ENCODE measurements around the gene F8A3. TPM values are rescaled to one million over a fixed set of nuclear protein-coding genes. Genes with fewer than 3 reads are reported as not detected.
A peak's percentile ranks its signal among the peaks of the same experiment; 100 is the strongest.
"Not testable (repeated sequence)": the region's sequence is repeated elsewhere in the genome, so short reads cannot be mapped to it uniquely, and the experiment has no call there.

F8A3 gene
- total RNA-seq (10 to 100 TPM in 2 of 5 donors, 1 to 10 TPM in 2, not detected in 1; 1.6 to 17.0 (median 11.1) TPM), total RNA-seq (0 to 0.13 (median 0) reads per million in 29 experiments)
- total RNA-seq (2013), result 8.8 TPM

- DNase-seq; H3K4me1 ChIP-seq (ENCODE audit: control insufficient read depth in 1 of 2, extremely low read depth in 1 of 2, insufficient read depth in 2 of 2, low read length in 2 of 2); H3K4me3 ChIP-seq (ENCODE audit: control insufficient read depth in 1 of 2, extremely low read depth in 1 of 2, low read length in 1 of 2); H3K4me1 Mint-ChIP-seq; H3K4me3 Mint-ChIP-seq; H3K27me3 Mint-ChIP-seq; H3K36me3 ChIP-seq (ENCODE audit: control insufficient read depth in 2 of 2, extremely low read depth in 1 of 2, insufficient read depth in 1 of 2, low read length in 1 of 2); H3K9me3 Mint-ChIP-seq; H3K27ac ChIP-seq (ENCODE audit: low read length); H3K9me3 ChIP-seq; H3K36me3 Mint-ChIP-seq; CTCF ChIA-PET; H3K27me3 ChIP-seq (replicated peaks in 1 of 2; ENCODE audit: control insufficient read depth in 2 of 2, extremely low read depth in 1 of 2, insufficient read depth in 2 of 2, low read length in 1 of 2); POLR2A ChIA-PET; H3K27ac Mint-ChIP-seq: not testable (repeated sequence)
- peak; percentile 79 to 83 (median 81) for ATAC-seq (replicated peaks in 1 of 4)
- no CpG with 5 or more reads among the region's 51 CpGs for WGBS (ENCODE audit: insufficient coverage)
These were observed at the start of gene F8A3 for GRCh38 chrX:155458471-155458870. Gene F8A3, minus strand, starts transcription at chrX:155458620. Its CDS starts 20 bp downstream, at chrX:155458600.

- Histone ChIP-seq H3K4me1 (ENCODE audit: control insufficient read depth in 1 of 2, extremely low read depth in 1 of 2, insufficient read depth in 2 of 2, low read length in 2 of 2) (no peaks in the 10 kb centered on the region), H3K36me3 (ENCODE audit: control insufficient read depth in 2 of 2, extremely low read depth in 1 of 2, insufficient read depth in 1 of 2, low read length in 1 of 2) (peaks cover 0 to 4% of the 10 kb centered on the region in 2 donors), H3K4me3 (ENCODE audit: control insufficient read depth in 1 of 2, extremely low read depth in 1 of 2, low read length in 1 of 2) (no peak overlapping the region), H3K9me3 (no peaks in the 10 kb centered on the region), H3K27ac (ENCODE audit: low read length) (no peak overlapping the region), H3K27me3 (replicated peaks in 1 of 2; ENCODE audit: control insufficient read depth in 2 of 2, extremely low read depth in 1 of 2, insufficient read depth in 2 of 2, low read length in 1 of 2) (no peaks in the 10 kb centered on the region)
- Mint-ChIP-seq H3K4me3 (no peak overlapping the region), H3K4me1 (no peaks in the 10 kb centered on the region), H3K27me3 (no peaks in the 10 kb centered on the region), H3K36me3 (peaks cover 34% of the 10 kb centered on the region), H3K9me3 (no peaks in the 10 kb centered on the region), H3K27ac (no peak overlapping the region)
- no peak for DNase-seq
- CTCF ChIA-PET, result no interaction called here
- no peak for ATAC-seq (replicated peaks in 1 of 4)
- POLR2A ChIA-PET, result no interaction called here
These were observed 46.9 kb upstream of the F8A3 start for GRCh38 chrX:155505296-155505695.

- H3K27ac Mint-ChIP-seq; H3K9me3 ChIP-seq; H3K4me3 Mint-ChIP-seq; H3K4me1 Mint-ChIP-seq; H3K9me3 Mint-ChIP-seq; H3K4me3 ChIP-seq (ENCODE audit: control insufficient read depth in 1 of 2, extremely low read depth in 1 of 2, low read length in 1 of 2); H3K4me1 ChIP-seq (ENCODE audit: control insufficient read depth in 1 of 2, extremely low read depth in 1 of 2, insufficient read depth in 2 of 2, low read length in 2 of 2); ATAC-seq (replicated peaks in 1 of 4); H3K27ac ChIP-seq (ENCODE audit: low read length); H3K36me3 ChIP-seq (ENCODE audit: control insufficient read depth in 2 of 2, extremely low read depth in 1 of 2, insufficient read depth in 1 of 2, low read length in 1 of 2); H3K27me3 ChIP-seq (replicated peaks in 1 of 2; ENCODE audit: control insufficient read depth in 2 of 2, extremely low read depth in 1 of 2, insufficient read depth in 2 of 2, low read length in 1 of 2); CTCF ChIA-PET; H3K36me3 Mint-ChIP-seq; H3K27me3 Mint-ChIP-seq; DNase-seq; POLR2A ChIA-PET: not testable (repeated sequence)
- WGBS (ENCODE audit: insufficient coverage), result no CpG with 5 or more reads among the region's 2 CpGs
These were observed 36.7 kb upstream of the F8A3 start for GRCh38 chrX:155495134-155495533.

DNA sequence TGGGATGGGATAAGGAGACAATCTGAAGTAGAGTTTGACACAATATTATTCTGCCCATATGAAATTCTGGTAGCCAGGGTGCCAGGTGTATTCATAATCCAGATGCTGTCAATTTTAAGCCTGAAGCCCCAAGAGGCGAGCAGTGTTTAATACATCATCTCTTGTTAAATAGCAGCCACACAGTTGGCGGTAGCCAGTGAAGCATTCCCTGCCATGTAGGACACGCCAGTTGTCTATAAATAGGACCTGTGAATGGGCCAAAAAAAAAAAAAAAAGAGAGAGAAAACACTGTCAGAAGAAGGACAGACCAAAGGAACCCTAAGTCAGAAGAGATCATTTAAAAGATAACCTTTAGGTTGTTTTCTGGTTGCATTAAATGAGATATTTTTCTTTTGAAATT lies 33.0 kb upstream of the F8A3 start:
- H3K4me3 ChIP-seq (ENCODE audit: control insufficient read depth in 1 of 2, extremely low read depth in 1 of 2, low read length in 1 of 2); DNase-seq; CTCF ChIA-PET; H3K4me1 Mint-ChIP-seq; H3K36me3 Mint-ChIP-seq; H3K27me3 Mint-ChIP-seq; H3K4me3 Mint-ChIP-seq; ATAC-seq (replicated peaks in 1 of 4); POLR2A ChIA-PET; H3K4me1 ChIP-seq (ENCODE audit: control insufficient read depth in 1 of 2, extremely low read depth in 1 of 2, insufficient read depth in 2 of 2, low read length in 2 of 2); H3K9me3 Mint-ChIP-seq; H3K36me3 ChIP-seq (ENCODE audit: control insufficient read depth in 2 of 2, extremely low read depth in 1 of 2, insufficient read depth in 1 of 2, low read length in 1 of 2); H3K27me3 ChIP-seq (replicated peaks in 1 of 2; ENCODE audit: control insufficient read depth in 2 of 2, extremely low read depth in 1 of 2, insufficient read depth in 2 of 2, low read length in 1 of 2); H3K27ac ChIP-seq (ENCODE audit: low read length); H3K9me3 ChIP-seq; H3K27ac Mint-ChIP-seq: not testable (repeated sequence)
- no CpG with 5 or more reads among the region's 3 CpGs for WGBS (ENCODE audit: insufficient coverage)

DNA sequence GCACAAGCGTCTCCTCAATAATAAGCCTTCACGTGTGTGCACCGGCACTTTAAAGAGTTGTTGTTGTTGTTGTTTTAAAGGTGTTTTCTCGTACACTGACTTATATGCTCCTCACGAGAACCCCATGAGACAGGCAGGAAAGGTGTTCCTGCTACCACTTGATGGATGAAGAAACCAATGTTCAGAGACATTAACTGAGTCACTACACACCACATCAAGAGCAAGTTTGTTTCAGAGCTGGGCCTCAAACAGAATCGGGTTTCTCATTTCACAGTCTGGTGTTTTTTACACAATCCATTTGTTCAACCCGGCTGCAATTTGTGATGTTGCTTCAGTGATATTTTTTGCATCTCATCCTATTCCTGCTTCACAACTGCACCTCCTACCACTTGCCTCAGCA lies 18.7 kb upstream of the F8A3 start:
- H3K4me3 ChIP-seq (ENCODE audit: control insufficient read depth in 1 of 2, extremely low read depth in 1 of 2, low read length in 1 of 2); H3K4me1 ChIP-seq (ENCODE audit: control insufficient read depth in 1 of 2, extremely low read depth in 1 of 2, insufficient read depth in 2 of 2, low read length in 2 of 2); DNase-seq; POLR2A ChIA-PET; CTCF ChIA-PET; ATAC-seq (replicated peaks in 1 of 4); H3K27ac ChIP-seq (ENCODE audit: low read length); H3K27me3 Mint-ChIP-seq; H3K4me1 Mint-ChIP-seq; H3K27me3 ChIP-seq (replicated peaks in 1 of 2; ENCODE audit: control insufficient read depth in 2 of 2, extremely low read depth in 1 of 2, insufficient read depth in 2 of 2, low read length in 1 of 2); H3K4me3 Mint-ChIP-seq; H3K27ac Mint-ChIP-seq; H3K36me3 Mint-ChIP-seq; H3K9me3 ChIP-seq; H3K9me3 Mint-ChIP-seq; H3K36me3 ChIP-seq (ENCODE audit: control insufficient read depth in 2 of 2, extremely low read depth in 1 of 2, insufficient read depth in 1 of 2, low read length in 1 of 2): not testable (repeated sequence)
- no CpG with 5 or more reads among the region's 7 CpGs for WGBS (ENCODE audit: insufficient coverage)

GRCh38 chrX:155466269-155466938 lies 8.0 kb upstream of the F8A3 start:
- H3K4me1 ChIP-seq (ENCODE audit: control insufficient read depth in 1 of 2, extremely low read depth in 1 of 2, insufficient read depth in 2 of 2, low read length in 2 of 2); H3K36me3 Mint-ChIP-seq; DNase-seq; H3K9me3 Mint-ChIP-seq; CTCF ChIA-PET; H3K27me3 ChIP-seq (replicated peaks in 1 of 2; ENCODE audit: control insufficient read depth in 2 of 2, extremely low read depth in 1 of 2, insufficient read depth in 2 of 2, low read length in 1 of 2); H3K9me3 ChIP-seq; H3K4me1 Mint-ChIP-seq; H3K36me3 ChIP-seq (ENCODE audit: control insufficient read depth in 2 of 2, extremely low read depth in 1 of 2, insufficient read depth in 1 of 2, low read length in 1 of 2); H3K27ac Mint-ChIP-seq; H3K27me3 Mint-ChIP-seq; H3K4me3 Mint-ChIP-seq; POLR2A ChIA-PET; H3K27ac ChIP-seq (ENCODE audit: low read length); H3K4me3 ChIP-seq (ENCODE audit: control insufficient read depth in 1 of 2, extremely low read depth in 1 of 2, low read length in 1 of 2): not testable (repeated sequence)
- WGBS (ENCODE audit: insufficient coverage), result no CpG with 5 or more reads among the region's 9 CpGs
- ATAC-seq (replicated peaks in 1 of 4), result peak; percentile 73 to 94 (median 82)

DNA sequence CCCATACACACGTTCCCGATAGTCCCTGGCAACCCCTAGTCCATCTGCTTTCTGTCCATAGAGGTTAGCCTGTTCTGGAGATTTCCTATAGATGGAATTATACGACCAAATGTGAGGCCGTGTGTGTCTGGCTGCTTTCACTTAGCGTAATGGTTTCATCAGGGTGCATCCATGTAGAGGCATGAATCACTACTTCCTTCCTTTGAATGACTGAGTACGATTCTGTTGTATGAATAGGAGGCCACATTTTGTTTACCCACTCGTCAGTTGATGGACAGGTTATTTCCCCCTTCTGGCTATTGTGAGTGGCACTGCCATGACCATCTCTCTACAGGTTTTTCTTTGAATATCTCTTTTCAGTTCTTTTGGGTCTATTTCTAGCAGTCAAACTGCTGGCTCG lies 2.1 kb upstream of the F8A3 start:
- H3K27ac Mint-ChIP-seq; H3K27ac ChIP-seq (ENCODE audit: low read length): not testable (repeated sequence)
- WGBS (ENCODE audit: insufficient coverage), result no CpG with 5 or more reads among the region's 8 CpGs

More for the DNA sequence above, 2.1 kb upstream of the F8A3 start:
- H3K9me3 ChIP-seq; H3K4me1 ChIP-seq (ENCODE audit: control insufficient read depth in 1 of 2, extremely low read depth in 1 of 2, insufficient read depth in 2 of 2, low read length in 2 of 2); POLR2A ChIA-PET; H3K27me3 Mint-ChIP-seq; H3K4me1 Mint-ChIP-seq; H3K36me3 Mint-ChIP-seq; ATAC-seq (replicated peaks in 1 of 4); CTCF ChIA-PET; H3K27me3 ChIP-seq (replicated peaks in 1 of 2; ENCODE audit: control insufficient read depth in 2 of 2, extremely low read depth in 1 of 2, insufficient read depth in 2 of 2, low read length in 1 of 2); DNase-seq; H3K4me3 Mint-ChIP-seq; H3K36me3 ChIP-seq (ENCODE audit: control insufficient read depth in 2 of 2, extremely low read depth in 1 of 2, insufficient read depth in 1 of 2, low read length in 1 of 2); H3K9me3 Mint-ChIP-seq; H3K4me3 ChIP-seq (ENCODE audit: control insufficient read depth in 1 of 2, extremely low read depth in 1 of 2, low read length in 1 of 2): not testable (repeated sequence)
